Measurements from ENCODE around the gene BTNL9.
"Not testable (repeated sequence)": the region's sequence is repeated elsewhere in the genome, so short reads cannot be mapped to it uniquely, and the experiment has no call there.

The BTNL9 gene

DNA sequence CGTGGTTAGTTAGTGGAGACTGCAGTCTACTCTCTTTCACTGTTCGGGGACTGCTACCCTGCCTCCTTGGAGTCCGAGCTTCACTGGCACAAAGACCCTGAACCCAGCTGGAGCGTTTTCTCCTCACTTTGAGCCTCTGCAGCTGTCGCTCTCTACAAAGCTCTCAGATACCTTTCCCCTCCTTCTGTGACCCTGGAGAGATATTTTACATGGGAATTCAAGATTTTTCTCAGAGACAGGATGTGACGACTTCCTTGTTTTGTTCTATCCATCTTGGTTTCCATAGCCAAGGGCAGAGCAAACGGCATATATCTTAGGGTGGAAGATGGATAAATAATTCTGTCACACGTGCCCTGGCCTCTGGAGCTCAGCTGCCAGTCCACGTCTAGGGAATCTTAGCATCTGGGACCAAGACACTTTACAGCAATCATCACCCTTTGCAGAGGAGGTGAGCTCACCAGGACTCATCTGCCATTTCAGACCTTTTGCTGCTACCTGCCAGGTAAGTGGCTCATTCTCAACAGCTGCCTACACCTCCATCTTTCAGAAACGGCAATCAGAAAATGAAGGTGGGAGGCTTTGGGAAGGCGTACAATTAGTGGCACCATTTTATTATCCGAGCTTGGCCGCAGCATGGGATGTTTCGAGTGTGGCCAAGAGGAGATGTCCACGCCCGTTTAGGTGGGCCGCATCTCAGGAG is at the start of gene BTNL9:
Gene BTNL9, plus strand, starts transcription at position 336 of the 700 bp plus-strand sequence. CDS start 5,224 bp downstream, outside the sequence.
- no peak for DNase-seq

DNA sequence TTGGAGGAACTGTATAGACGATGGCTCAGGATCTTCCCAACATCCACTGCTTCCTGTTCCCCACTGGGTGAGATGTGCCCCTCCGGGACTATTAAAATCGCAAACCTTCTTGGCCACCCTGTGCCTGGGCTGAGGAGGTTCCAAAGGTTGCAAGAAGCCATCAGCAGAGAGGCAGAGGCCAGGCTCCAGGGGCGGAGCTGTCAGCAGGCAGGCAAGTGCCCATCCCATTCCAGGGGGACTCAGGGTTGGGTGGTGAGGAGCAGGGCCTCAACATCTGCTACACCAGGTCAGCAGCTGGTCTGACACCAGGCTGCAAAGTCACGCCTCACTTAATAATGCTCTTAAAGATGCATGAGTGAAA is 49.2 kb upstream of the BTNL9 start:
- no peak for DNase-seq

DNA sequence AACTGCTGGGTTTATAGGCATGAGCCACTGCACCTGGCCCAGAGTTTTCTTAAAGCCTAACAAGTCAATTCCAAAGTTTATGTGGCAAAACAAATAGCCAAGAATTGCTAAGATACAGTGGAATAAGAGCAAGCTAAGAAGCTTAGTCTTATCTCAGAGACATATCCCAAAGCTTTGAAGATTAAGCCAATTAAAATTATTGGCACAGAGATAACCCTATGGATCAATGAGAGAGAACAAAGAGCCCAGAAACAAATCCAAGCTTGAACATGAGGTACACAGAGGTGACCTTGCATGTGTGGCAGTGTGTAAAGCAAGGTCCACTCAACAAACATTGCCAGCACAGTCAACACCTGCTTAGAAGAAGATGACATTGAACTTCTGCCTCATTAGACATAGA is 38.1 kb upstream of the BTNL9 start:
- no peak for DNase-seq

DNA sequence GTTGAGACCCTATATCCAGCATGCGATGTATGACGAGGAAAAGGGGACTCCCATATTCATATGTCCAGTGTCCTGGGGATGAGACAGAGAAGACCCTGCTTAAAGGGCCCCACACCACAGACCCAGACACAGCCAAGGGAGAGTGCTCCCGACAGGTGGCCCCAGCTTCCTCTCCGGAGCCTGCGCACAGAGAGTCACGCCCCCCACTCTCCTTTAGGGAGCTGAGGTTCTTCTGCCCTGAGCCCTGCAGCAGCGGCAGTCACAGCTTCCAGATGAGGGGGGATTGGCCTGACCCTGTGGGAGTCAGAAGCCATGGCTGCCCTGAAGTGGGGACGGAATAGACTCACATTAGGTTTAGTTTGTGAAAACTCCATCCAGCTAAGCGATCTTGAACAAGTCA is 34.3 kb upstream of the BTNL9 start:
- no peak for DNase-seq

DNA sequence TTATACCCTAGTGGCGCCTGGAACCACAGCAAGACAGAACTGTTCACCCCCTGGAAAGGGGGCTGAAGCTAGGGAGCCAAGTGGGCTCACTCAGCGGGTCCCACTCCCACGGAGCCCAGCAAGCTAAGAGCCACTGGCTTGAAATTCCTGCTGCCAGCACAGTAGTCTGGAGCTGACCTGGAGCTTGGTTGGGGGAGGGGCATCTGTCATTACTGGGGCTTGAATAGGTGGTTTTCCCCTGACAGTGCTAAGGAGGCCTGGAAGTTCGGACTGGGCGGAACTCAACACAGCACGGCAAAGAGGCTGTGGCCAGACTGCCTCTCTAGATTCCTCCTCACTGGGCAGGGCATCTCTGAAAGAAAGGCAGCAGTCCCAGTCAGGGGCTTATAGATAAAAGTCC is 31.9 kb upstream of the BTNL9 start:
- DNase-seq: no peak

- DNase-seq: not testable (repeated sequence)
Measured at GRCh38 chr5:181010018-181010417, 30.0 kb upstream of the BTNL9 start.

DNA sequence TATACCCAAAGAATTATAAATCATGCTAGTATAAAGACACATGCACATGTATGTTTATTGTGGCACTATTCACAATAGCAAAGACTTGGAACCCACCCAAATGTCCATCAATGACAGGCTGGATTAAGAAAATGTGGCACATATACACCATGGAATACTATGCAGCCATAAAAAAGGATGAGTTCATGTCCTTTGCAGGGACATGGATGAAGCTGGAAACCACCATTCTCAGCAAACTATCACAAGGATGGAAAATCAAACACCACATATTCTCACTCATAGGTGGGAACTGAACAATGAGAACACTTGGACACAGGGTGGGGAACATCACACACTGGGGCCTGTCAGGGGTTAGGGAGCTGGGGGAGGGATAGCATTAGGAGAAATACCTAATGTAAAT is 25.4 kb upstream of the BTNL9 start:
- not testable (repeated sequence) for DNase-seq

- not testable (repeated sequence) for DNase-seq
Measured at GRCh38 chr5:181017448-181017847, 22.6 kb upstream of the BTNL9 start.

- DNase-seq: no peak
Measured at GRCh38 chr5:181020688-181021087, 19.4 kb upstream of the BTNL9 start.

- no peak for DNase-seq
Measured at GRCh38 chr5:181024245-181025064, 15.6 kb upstream of the BTNL9 start.

GRCh38 chr5:181027452-181028031 is 12.5 kb upstream of the BTNL9 start:
- DNase-seq: no peak

- DNase-seq: no peak
Measured at GRCh38 chr5:181028032-181028819, 11.8 kb upstream of the BTNL9 start.

DNA sequence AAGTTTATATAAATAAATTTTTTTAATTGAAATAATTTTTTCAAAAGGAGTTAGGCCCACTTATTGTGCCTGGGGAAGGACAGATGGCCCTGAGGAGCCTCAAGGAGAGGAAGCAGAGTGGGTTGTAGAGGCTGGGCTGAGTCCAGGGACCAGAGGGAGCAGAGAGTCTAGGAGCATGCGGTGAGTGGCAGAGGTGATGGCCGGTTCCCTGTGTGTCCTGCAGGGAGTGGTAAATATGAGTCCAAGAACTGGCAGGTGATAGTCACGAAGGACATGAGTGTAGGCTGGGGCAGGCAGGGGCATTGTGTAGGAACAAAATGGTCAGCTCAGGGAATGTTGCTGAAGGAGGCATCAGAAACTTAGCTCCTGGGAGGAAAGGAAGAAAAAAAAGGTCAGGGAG is 8.3 kb upstream of the BTNL9 start:
- DNase-seq: no peak

DNA sequence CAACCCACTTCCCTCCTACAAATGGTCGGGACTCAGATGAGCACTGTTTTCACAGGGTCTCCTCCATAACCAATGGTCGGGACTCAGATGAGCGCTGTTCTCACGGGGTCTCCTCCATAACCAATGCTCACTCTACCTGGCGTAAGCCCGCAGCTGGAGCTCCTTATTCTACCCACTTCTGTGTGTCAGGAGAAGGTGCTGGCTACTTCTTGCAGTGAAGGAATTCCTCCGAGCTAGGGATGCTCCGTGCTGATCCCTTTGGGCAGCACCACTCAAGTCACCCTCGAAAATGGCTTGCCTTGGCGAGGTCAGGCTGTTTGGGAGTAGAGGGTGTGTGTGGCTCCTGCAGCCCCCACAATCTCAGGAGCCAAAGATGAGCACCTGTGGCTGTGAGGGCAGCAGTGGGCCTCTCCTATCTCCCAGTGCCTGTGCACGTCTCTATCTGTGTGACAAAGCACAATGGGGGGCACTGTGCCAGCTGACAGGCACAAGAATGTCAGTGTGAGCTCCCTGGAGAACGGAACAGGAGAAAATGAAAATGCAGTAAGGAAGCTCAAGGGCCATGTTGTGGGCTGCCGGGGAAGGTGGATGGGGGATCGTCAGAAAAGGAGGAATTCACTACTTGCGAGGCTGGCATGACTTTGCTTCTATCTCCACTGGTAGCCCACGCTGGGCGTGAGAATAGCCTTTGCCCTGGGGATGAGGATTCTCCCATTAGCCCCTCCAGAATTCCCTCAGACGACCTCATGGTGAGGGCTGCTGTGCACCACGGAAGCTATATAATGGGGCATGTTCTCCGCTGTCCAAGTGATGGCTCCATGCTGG is 3.9 kb upstream of the BTNL9 start:
- DNase-seq: no peak

DNA sequence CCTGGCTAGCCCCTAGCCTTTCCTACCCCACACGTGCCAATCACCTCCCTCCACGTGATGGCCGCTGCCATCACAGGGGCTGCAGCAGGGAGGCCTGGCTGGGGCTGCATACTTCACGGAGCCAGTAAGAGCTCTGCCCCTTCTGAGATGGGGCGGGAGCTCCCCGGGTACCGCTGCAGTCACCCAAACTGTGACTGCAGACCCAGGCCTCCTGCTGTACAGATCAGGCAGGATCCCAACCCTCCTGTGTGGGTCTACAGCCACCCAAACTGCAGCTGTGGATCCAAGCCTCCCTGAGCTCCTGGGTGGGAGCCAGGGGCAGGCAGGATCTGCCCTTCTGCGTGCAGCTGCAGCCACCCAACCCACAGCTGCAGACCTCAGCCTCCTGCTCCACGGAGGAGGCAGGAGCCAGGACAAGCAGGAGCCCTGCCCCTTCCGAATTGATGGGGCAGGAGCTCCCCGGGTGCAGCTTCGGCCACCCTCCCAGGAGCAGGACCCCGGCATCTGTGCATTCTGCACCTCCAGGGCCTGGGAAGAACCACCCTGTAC is 3.2 kb upstream of the BTNL9 start:
- DNase-seq: no peak

- DNase-seq: no peak
Measured at GRCh38 chr5:181037365-181037861, 2.7 kb upstream of the BTNL9 start.

DNA sequence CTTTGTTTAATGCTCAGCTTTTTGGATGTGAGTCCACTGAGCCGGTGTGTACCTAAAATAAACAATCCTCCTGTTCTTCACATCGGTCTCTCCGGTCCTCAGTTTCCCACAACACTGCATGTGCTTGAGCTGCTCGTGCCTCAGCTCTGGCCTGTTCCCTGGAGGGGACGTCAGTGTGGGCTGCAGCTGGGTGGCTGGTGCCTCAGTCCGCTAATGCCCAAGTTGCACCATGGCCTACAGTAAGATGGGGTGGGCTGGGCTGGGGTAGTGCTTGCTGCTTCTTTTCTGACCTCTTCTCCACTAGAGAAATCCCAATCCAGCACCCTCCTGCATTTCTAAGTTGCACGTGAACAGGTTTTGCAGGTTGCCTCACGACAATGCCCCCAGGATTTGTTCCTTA is 595 bp upstream of the BTNL9 start:
- no peak for DNase-seq

DNA sequence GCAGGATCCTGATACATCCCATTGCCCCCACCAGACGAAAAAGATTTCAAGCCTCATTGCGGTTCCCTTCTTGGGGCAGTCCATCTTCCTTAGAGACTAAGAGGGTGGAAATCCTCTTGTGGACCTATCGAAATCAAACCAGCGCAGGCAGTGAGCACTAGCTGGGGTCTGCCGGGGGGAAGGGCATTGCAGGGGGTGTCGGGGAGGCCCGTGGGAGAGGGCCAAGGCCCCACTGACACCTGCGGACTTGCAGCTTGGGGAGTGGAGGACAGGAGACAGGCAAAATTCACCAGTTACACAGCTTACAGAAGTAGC is 522 bp downstream of the BTNL9 start:
- DNase-seq: no peak

DNA sequence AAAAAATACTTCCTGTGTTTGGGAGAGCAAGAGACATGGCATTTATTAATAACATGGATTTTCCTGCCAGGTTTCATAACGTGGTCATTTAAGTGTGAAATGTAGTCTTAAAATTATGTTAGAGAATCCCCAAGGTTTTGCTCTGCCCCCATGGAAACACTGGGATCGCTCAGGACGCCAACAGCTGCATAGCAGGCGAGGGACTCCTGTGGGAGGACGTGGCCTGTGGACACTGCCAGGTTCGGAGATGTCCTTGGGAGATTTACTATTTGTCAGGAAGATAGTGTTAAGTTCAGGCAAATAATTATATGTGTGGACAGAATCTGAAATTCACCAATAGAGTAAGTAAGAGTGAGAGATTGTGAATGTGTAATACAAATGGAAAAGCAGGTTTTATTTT is 977 bp downstream of the BTNL9 start:
- no peak for DNase-seq

DNA sequence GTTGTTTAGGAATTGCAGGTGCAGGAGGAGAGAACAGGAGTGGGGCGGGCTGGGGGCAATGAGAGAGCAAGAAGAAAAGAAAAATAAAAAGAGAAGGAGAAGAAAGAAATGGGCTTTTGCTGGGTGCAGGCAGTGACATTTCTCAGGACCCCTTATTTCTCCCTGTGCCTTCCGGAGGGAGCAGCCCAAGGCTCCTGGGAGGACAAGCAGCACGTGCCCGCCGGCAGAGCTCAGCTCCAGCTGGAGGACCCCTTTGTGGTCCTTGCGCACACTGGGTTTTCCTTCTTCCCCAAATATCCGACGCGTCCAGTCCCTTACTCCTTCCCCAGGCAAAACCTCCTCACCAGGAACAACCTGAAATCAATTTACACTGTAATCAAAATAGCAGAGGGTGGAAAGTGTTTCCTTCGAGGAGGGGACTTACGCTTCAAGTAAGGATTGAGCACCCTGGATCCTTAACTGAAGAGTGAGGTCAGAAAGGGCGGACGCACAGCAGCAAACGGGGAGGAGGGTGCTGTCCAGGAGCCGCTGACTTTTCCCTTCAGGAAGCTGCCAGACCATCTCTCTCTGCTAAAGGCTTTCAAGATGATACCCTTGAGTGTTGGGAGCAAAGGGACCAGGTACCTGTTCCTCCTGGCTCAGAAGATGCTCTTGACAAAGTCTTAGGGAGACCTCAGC is 2.1 kb downstream of the BTNL9 start:
- no peak for DNase-seq

DNA sequence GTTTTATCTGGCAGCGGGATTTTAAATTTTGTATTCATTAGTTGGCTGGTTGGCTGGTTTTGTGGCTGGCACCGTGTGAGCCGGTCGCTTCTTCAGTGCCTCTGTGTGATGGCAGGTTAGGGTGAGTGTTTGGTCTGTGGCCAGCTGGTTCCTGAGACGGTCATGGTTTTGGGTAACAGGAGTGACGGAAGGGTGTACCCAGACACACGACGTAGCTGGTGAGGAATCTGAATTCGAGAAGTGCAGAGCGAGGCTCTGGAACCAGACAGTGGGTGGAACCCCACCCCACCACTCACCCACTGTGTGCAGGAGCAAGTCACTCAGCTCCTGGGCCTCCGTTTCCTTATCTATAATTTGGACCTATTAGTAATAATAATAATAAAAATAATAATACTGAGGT is 2.7 kb downstream of the BTNL9 start:
- no peak for DNase-seq

Data from stimulated activated CD4-positive, alpha-beta T cell treated with anti-CD3 and anti-CD28 coated beads, Interleukin-4, amount 100 ng/mL, for 1 hour (primary cell).